ENCODE results near the gene TBKBP1. TPM values are rescaled to one million over a fixed set of nuclear protein-coding genes. Genes with fewer than 3 reads are reported as not detected.

TBKBP1 gene
- total and polyA plus RNA-seq, 9 of the 15 experiments (the other 6 are each of a cell fraction or from before 2014, with no cell fraction given) = 0.03 to 15.6 (median 6.8) TPM

DNA sequence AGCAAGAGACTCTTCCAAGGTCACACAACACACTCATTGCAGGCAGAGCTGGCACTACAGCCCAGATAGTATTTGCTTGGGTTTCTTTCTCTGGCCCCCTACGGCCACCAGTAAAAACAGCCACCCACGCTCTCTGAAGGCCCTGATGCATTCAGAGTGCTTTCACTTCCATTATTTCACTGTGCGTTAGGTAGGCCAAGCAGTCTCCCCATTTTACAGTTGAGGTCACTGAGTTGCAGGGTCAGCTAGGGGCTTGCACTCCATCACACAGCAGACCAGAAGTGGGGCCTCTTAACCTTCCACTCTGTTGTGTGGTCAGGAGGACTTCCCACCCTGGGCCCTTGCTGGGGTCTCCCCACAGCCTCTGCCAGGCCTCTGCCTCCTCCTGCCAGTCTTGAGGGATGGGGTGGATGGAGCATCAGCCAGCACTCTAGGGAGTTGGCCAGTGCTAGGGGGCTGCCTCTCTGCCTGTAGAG lies 41.6 kb downstream of the TBKBP1 start (continued):
- TF ChIP-seq EP300 (IDR thresholded peaks at IDR 0.05; ENCODE audit: low read length) (no peak), ZNF764 (CRISPR knock-in tag; IDR thresholded peaks at IDR 0.05; ENCODE audit: low read depth) (no peak), ZNF124 (CRISPR knock-in tag; IDR thresholded peaks at IDR 0.05) (no peak), CHD4 (IDR thresholded peaks at IDR 0.05; ENCODE audit: insufficient read depth, insufficient replicate concordance, low read depth, low read length, poor library complexity, severe bottlenecking) (no peak)
- TF ChIP-seq, protein P1, sequence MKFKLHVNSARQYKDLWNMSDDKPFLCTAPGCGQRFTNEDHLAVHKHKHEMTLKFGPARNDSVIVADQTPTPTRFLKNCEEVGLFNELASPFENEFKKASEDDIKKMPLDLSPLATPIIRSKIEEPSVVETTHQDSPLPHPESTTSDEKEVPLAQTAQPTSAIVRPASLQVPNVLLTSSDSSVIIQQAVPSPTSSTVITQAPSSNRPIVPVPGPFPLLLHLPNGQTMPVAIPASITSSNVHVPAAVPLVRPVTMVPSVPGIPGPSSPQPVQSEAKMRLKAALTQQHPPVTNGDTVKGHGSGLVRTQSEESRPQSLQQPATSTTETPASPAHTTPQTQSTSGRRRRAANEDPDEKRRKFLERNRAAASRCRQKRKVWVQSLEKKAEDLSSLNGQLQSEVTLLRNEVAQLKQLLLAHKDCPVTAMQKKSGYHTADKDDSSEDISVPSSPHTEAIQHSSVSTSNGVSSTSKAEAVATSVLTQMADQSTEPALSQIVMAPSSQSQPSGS (CRISPR knock-in tag; IDR thresholded peaks at IDR 0.05) = no peak

DNA sequence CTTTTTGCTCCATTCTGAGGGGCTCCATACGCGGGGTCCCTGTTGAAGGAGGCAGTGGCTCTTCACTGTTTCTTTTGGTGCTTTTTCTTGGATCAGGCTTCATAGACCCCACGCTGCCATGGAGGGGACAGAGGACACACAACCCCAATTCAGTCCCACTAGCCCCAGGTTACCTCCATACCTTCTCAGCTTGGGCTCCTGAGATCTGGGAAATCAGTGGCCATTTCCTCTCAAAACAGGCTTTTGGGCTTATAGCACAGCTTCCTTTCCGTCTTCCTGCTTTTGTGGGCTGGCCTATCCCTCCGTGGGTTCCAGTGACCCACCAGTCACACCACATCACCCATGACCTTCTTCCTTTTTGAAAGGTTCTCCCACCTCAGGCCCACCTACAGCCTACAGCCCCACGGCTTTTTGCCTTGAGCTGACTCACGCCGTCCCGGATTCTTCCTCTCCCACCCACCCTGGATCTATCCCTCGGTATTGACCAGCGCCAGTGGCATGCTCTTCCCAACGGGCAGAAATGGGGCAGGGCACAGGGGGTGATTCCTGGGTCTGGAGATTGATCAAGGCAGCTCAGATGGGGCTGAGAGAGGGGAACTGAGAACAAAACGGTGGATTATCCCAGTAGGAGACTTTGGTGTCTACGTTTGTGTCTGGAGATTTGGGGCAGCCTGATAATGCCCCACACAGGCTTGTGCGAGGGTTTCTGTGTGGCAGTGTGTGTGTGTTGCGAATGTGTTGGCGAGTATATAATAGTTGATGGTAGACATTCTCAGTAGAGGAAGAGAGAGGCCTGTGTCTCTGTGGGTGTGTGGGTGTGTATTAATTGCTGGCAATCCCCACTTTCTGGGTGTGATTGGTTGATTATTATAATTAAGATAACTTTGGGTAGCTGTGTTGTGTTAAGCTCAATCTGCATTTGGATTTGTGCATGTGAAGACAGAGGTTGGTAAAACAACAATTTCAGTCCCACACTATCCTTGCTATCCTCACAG lies 42.8 kb downstream of the TBKBP1 start:
- H3K79me2 ChIP-seq (ENCODE audit: control insufficient read depth, insufficient read depth, low read length) = no peaks in the 10 kb centered on the region
- DNase-seq (ENCODE audit: extremely low read depth in 1 of 4, low spot score in 3 of 4) (no peak), FAIRE-seq (no peak), ATAC-seq (no peak)
- no peaks in the 10 kb centered on the region for H3K9me1 ChIP-seq (ENCODE audit: control insufficient read depth, insufficient read depth, low read length)
- H4K20me1 ChIP-seq (replicated peaks; ENCODE audit: control insufficient read depth, insufficient read depth, low read length) = peaks cover 13% of the 10 kb centered on the region; the same call in 1 of the 2 replicates
- ChIA-PET POLR2A (interaction anchor here (0.7 to 1.6 kb wide), 2 partner anchors 56 to 559 kb away, joined by 3 read pairs; no protein-coding TSS in a partner anchor), CTCF (ENCODE audit: low intra/inter-chr PET ratio) (no interaction called here)
- BruUV-seq (replicated peaks) = no TSS peak
- no peak overlapping the region for H3K4me2 ChIP-seq (ENCODE audit: insufficient read depth, low read length)
- peaks cover 9 to 47% of the 10 kb centered on the region in 2 experiments; a peak in 4 of 5 replicates for H3K27me3 ChIP-seq (ENCODE audit: control insufficient read depth in 2 of 2, insufficient read depth in 2 of 2, low read length in 2 of 2)
- H3K4me1 ChIP-seq (replicated peaks in 1 of 2; ENCODE audit: control insufficient read depth in 2 of 2, insufficient read depth in 2 of 2, low read length in 2 of 2) = peaks cover 0 to 12% of the 10 kb centered on the region in 2 experiments; a peak in 2 of 5 replicates
- WGBS (ENCODE audit: insufficient coverage, low coverage, missing lambda C conversion rate) = 7% methylated on average over 16 of the region's 17 CpGs
- no peak overlapping the region for H3K4me3 ChIP-seq
- in situ Hi-C loops (cut with MboI) (no loop called here), intact Hi-C loops (cut with micrococcal nuclease) (no loop called here)
- no peaks in the 10 kb centered on the region for H3K36me3 ChIP-seq (ENCODE audit: control insufficient read depth, insufficient read depth, low read length)
- no peak overlapping the region for H3K27ac ChIP-seq (ENCODE audit: extremely low read depth, low read depth, low read length)
- H3K9me3 ChIP-seq (replicated peaks; ENCODE audit: control insufficient read depth, insufficient read depth, low read depth, low read length) = no peaks in the 10 kb centered on the region
- H2AFZ ChIP-seq (ENCODE audit: low read depth, low read length) = no peak overlapping the region
- peak overlapping the region in 1 of 2 experiments; percentile 11; a peak in 1 of 4 replicates for H3K9ac ChIP-seq (ENCODE audit: insufficient read depth in 1 of 2, low read depth in 2 of 2, low read length in 2 of 2)
- TF ChIP-seq, protein P2, sequence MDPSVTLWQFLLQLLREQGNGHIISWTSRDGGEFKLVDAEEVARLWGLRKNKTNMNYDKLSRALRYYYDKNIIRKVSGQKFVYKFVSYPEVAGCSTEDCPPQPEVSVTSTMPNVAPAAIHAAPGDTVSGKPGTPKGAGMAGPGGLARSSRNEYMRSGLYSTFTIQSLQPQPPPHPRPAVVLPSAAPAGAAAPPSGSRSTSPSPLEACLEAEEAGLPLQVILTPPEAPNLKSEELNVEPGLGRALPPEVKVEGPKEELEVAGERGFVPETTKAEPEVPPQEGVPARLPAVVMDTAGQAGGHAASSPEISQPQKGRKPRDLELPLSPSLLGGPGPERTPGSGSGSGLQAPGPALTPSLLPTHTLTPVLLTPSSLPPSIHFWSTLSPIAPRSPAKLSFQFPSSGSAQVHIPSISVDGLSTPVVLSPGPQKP (CRISPR knock-in tag; IDR thresholded peaks at IDR 0.05) = no peak
- TF ChIP-seq ETS2 (tag; IDR thresholded peaks at IDR 0.05; ENCODE audit: borderline replicate concordance, poor library complexity, severe bottlenecking) (no peak), ASH1L (IDR thresholded peaks at IDR 0.05; ENCODE audit: borderline replicate concordance, low read depth, partially characterized antibody) (no peak), KLF10 (CRISPR knock-in tag; IDR thresholded peaks at IDR 0.05) (no peak), NRF1 (conservative IDR thresholded peaks at IDR 0.05 in 1 of 2, IDR thresholded peaks at IDR 0.05 in 1 of 2) (no peak), RBBP5 (IDR thresholded peaks at IDR 0.05; ENCODE audit: borderline replicate concordance, insufficient read depth, low read length, poor library complexity, severe bottlenecking) (no peak), MED1 (CRISPR knock-in tag; IDR thresholded peaks at IDR 0.05; ENCODE audit: borderline replicate concordance) (no peak), ZKSCAN8 (CRISPR knock-in tag; IDR thresholded peaks at IDR 0.05) (no peak), POLR2A (conservative IDR thresholded peaks at IDR 0.05) (no peak)
